Measurements from ENCODE around the gene TMEM272.

Gene TMEM272

GRCh38 chr13:51844862-51845573 lies at the start of gene TMEM272:
TSS of gene TMEM272 (minus strand) at chr13:51845177. CDS start at chr13:51838530, 6,647 bp downstream.
- DNase-seq (ENCODE audit: low read depth): no peak

GRCh38 chr13:51894239-51894638 lies 49.3 kb upstream of the TMEM272 start:
- DNase-seq (ENCODE audit: low read depth): no peak

GRCh38 chr13:51892657-51893056 lies 47.7 kb upstream of the TMEM272 start:
- no peak for DNase-seq (ENCODE audit: low read depth)

- DNase-seq (ENCODE audit: low read depth): no peak
These were observed 42.5 kb upstream of the TMEM272 start for GRCh38 chr13:51887468-51887867.

- no peak for DNase-seq (ENCODE audit: low read depth)
These were observed 40.7 kb upstream of the TMEM272 start for GRCh38 chr13:51885651-51886050.

- DNase-seq (ENCODE audit: low read depth): no peak
These were observed 38.2 kb upstream of the TMEM272 start for GRCh38 chr13:51883226-51883600.

GRCh38 chr13:51882570-51883225 lies 37.7 kb upstream of the TMEM272 start:
- no peak for DNase-seq (ENCODE audit: low read depth)

- no peak for DNase-seq (ENCODE audit: low read depth)
These were observed 36.3 kb upstream of the TMEM272 start for GRCh38 chr13:51881296-51881695.

GRCh38 chr13:51879133-51879532 lies 34.2 kb upstream of the TMEM272 start:
- DNase-seq (ENCODE audit: low read depth): no peak

GRCh38 chr13:51874651-51875050 lies 29.7 kb upstream of the TMEM272 start:
- no peak for DNase-seq (ENCODE audit: low read depth)

GRCh38 chr13:51873837-51874236 lies 28.9 kb upstream of the TMEM272 start:
- DNase-seq (ENCODE audit: low read depth): no peak

GRCh38 chr13:51873117-51873798 lies 28.3 kb upstream of the TMEM272 start:
- no peak for DNase-seq (ENCODE audit: low read depth)

- no peak for DNase-seq (ENCODE audit: low read depth)
These were observed 25.6 kb upstream of the TMEM272 start for GRCh38 chr13:51870616-51871015.

GRCh38 chr13:51869916-51870315 lies 24.9 kb upstream of the TMEM272 start:
- DNase-seq (ENCODE audit: low read depth): no peak

- no peak for DNase-seq (ENCODE audit: low read depth)
These were observed 22.1 kb upstream of the TMEM272 start for GRCh38 chr13:51867062-51867461.

GRCh38 chr13:51865838-51866237 lies 20.9 kb upstream of the TMEM272 start:
- DNase-seq (ENCODE audit: low read depth): no peak

- no peak for DNase-seq (ENCODE audit: low read depth)
These were observed 18.0 kb upstream of the TMEM272 start for GRCh38 chr13:51862957-51863356.

- no peak for DNase-seq (ENCODE audit: low read depth)
These were observed 16.8 kb upstream of the TMEM272 start, which contains the start of gene CCDC70 for GRCh38 chr13:51861723-51862300. TSS of gene CCDC70 (plus strand) at chr13:51861969. CDS start at chr13:51865412, 3,443 bp downstream.

GRCh38 chr13:51858433-51859247 lies 13.7 kb upstream of the TMEM272 start:
- no peak for DNase-seq (ENCODE audit: low read depth)

GRCh38 chr13:51856998-51857397 lies 12.0 kb upstream of the TMEM272 start:
- DNase-seq (ENCODE audit: low read depth): no peak

GRCh38 chr13:51856027-51856736 lies 11.2 kb upstream of the TMEM272 start:
- no peak for DNase-seq (ENCODE audit: low read depth)
